HepG2 (cell line): ENCODE results near the gene S100A11. TPM values are rescaled to one million over a fixed set of nuclear protein-coding genes. Genes with fewer than 3 reads are reported as not detected.

Experiments used
- CC2D1A ChIP-seq: sonication (generic); formaldehyde crosslinking; IDR thresholded peaks from 2 replicates; pipeline ENCODE4 v1.8.1; 2023; ENCODE audit warnings: mild to moderate bottlenecking, missing genetic modification reagents
- DBP ChIP-seq: sonication (generic); formaldehyde crosslinking; IDR thresholded peaks from 2 replicates; pipeline ENCODE4 v1.4.0; 2020; ENCODE audit warnings: missing genetic modification reagents; ENCODE audit errors: not compliant biosample characterization
- DNMT1 ChIP-seq: sonication (generic); formaldehyde crosslinking; IDR thresholded peaks from 2 replicates; pipeline ENCODE4 v1.5.1; 2020; ENCODE audit warnings: mild to moderate bottlenecking, missing genetic modification reagents
- EEA1 ChIP-seq: sonication (generic); formaldehyde crosslinking; IDR thresholded peaks from 2 replicates; pipeline ENCODE4 v1.5.1; 2020; ENCODE audit warnings: mild to moderate bottlenecking, missing genetic modification reagents, borderline replicate concordance
- HNRNPH1 ChIP-seq: fragments of 200-400 bp; formaldehyde crosslinking; optimal IDR thresholded peaks from 2 replicates; pipeline ENCODE3; 2017; ENCODE audit warnings: mild to moderate bottlenecking, low read depth, low read length
- HOXA5 ChIP-seq: sonication (generic); formaldehyde crosslinking; IDR thresholded peaks from 2 replicates; pipeline ENCODE4 v1.4.0; 2020; ENCODE audit warnings: missing genetic modification reagents
- KAT7 ChIP-seq: IDR thresholded peaks from 2 replicates; pipeline ENCODE4 v1.6.1; 2018; ENCODE audit warnings: borderline replicate concordance, missing compliant biosample characterization
- MAX ChIP-seq: IDR thresholded peaks from 2 replicates; pipeline ENCODE4 v1.6.1; 2012; ENCODE audit warnings: inconsistent platforms
- MXD1 ChIP-seq: sonication (generic); formaldehyde crosslinking; IDR thresholded peaks from 2 replicates; pipeline ENCODE4 v1.4.0; 2020; ENCODE audit warnings: mild to moderate bottlenecking, missing genetic modification reagents
- MZF1 ChIP-seq: sonication (generic); formaldehyde crosslinking; IDR thresholded peaks from 2 replicates; pipeline ENCODE4 v1.8.1; 2023; ENCODE audit warnings: mild to moderate bottlenecking, missing genetic modification reagents, borderline replicate concordance
- NR2F6 ChIP-seq, 2 experiments: IDR thresholded peaks; 2 replicates each; pipeline ENCODE4 v1.6.1; 2016; ENCODE audit warnings: antibody characterized with exemption in 1 of 2, mild to moderate bottlenecking in 1 of 2
- PBX2 ChIP-seq: IDR thresholded peaks from 2 replicates; pipeline ENCODE4 v1.6.1; 2016; ENCODE audit warnings: control low read depth
- PHF20 ChIP-seq: sonication (generic); formaldehyde crosslinking; IDR thresholded peaks from 2 replicates; pipeline ENCODE4 v1.5.0; 2020; ENCODE audit warnings: mild to moderate bottlenecking, missing genetic modification reagents
- RBM22 ChIP-seq: fragments of 200-400 bp; formaldehyde crosslinking; optimal IDR thresholded peaks from 2 replicates; pipeline ENCODE3; 2017; ENCODE audit warnings: mild to moderate bottlenecking, low read length, moderate library complexity
- RFX3 ChIP-seq: IDR thresholded peaks from 2 replicates; pipeline ENCODE4 v1.6.1; 2016; ENCODE audit warnings: missing biosample characterization, missing genetic modification reagents
- SMAD3 ChIP-seq: sonication (generic); formaldehyde crosslinking; IDR thresholded peaks from 2 replicates; pipeline ENCODE4 v1.4.0; 2020; ENCODE audit warnings: missing genetic modification reagents
- SNAPC4 ChIP-seq: sonication (generic); formaldehyde crosslinking; IDR thresholded peaks from 2 replicates; pipeline ENCODE4 v1.4.0; 2020; ENCODE audit warnings: mild to moderate bottlenecking, missing genetic modification reagents
- TBL1XR1 ChIP-seq: fragments of 150-350 bp; IDR thresholded peaks from 2 replicates; pipeline ENCODE4 v1.6.1; 2014; ENCODE audit warnings: borderline replicate concordance, low read length; ENCODE audit not compliant: partially characterized antibody
- ZFP1 ChIP-seq: IDR thresholded peaks from 2 replicates; pipeline ENCODE4 v1.6.1; 2016
- ZNF143 ChIP-seq: sonication (generic); formaldehyde crosslinking; IDR thresholded peaks from 2 replicates; pipeline ENCODE4 v1.4.0; 2020; ENCODE audit warnings: missing genetic modification reagents
- ZNF354B ChIP-seq: sonication (generic); formaldehyde crosslinking; IDR thresholded peaks from 2 replicates; pipeline ENCODE4 v1.8.0; 2022; ENCODE audit warnings: mild to moderate bottlenecking, missing genetic modification reagents
- ZNF546 ChIP-seq: sonication (generic); formaldehyde crosslinking; conservative IDR thresholded peaks from 2 replicates; pipeline ENCODE4 v1.8.1; 2023; ENCODE audit warnings: mild to moderate bottlenecking, missing genetic modification reagents
- ZNF557 ChIP-seq: sonication (generic); formaldehyde crosslinking; IDR thresholded peaks from 2 replicates; pipeline ENCODE4 v1.4.0; 2020; ENCODE audit warnings: missing genetic modification reagents
- ZNF713 ChIP-seq: sonication (generic); formaldehyde crosslinking; IDR thresholded peaks from 2 replicates; pipeline ENCODE4 v1.4.0; 2020; ENCODE audit warnings: mild to moderate bottlenecking, missing genetic modification reagents
- ZSCAN21 ChIP-seq: sonication (generic); formaldehyde crosslinking; IDR thresholded peaks from 2 replicates; pipeline ENCODE4 v1.8.0; 2022; ENCODE audit warnings: mild to moderate bottlenecking, missing genetic modification reagents, moderate library complexity, borderline replicate concordance
- polyA plus RNA-seq, 8 experiments: library from polyadenylated mRNA; depleted of rRNA in 3 of 8; stranded (reverse) in 7 of 8; unstranded in 1 of 8; fragments of >200 nt; fragmentation: Illumina TruSeq in 4 of 8; extraction: Trizol in 4 of 8; gene quantifications; 2 replicates each; pipeline versions ENCODE4 v1.2.1 to v1.2.3, GENCODE V29; 2011 to 2016; ENCODE audit warnings: low read depth in 4 of 8, missing spikeins in 1 of 8, mixed read lengths in 1 of 8; ENCODE audit not compliant: insufficient read depth in 1 of 8
- total RNA-seq, 5 experiments: library from RNA; depleted of rRNA; stranded (reverse); fragments of >200 nt; fragmentation: Illumina TruSeq; extraction: Trizol; gene quantifications; 2 replicates each; pipeline ENCODE4 v1.2.3, GENCODE V29; 2016; ENCODE audit warnings: low read depth in 1 of 5

The S100A11 gene
- total and polyA plus RNA-seq, 2 of the 13 experiments (the other 11 are each of a cell fraction or from before 2014, with no cell fraction given), result 6.6 to 34.4 TPM

- TF ChIP-seq SNAPC4 (CRISPR knock-in tag) (no peak), ZSCAN21 (CRISPR knock-in tag) (no peak), PHF20 (CRISPR knock-in tag) (no peak), CC2D1A (CRISPR knock-in tag) (no peak), ZNF713 (CRISPR knock-in tag) (no peak), NR2F6 (IDR thresholded peaks at IDR 0.05) (no peak), NR2F6 (CRISPR knock-in tag; IDR thresholded peaks at IDR 0.05) (no peak), SMAD3 (CRISPR knock-in tag) (no peak), RFX3 (CRISPR knock-in tag) (no peak), DNMT1 (CRISPR knock-in tag) (no peak), HOXA5 (no peak), ZNF557 (CRISPR knock-in tag) (no peak), ZFP1 (no peak), ZNF546 (CRISPR knock-in tag) (peak; percentile 52; the same call in 1 of the 2 replicates), MZF1 (no peak), MAX (peak; percentile 15; the same call in 1 of the 2 replicates), DBP (no peak), HNRNPH1 (no peak), TBL1XR1 (no peak), ZNF354B (CRISPR knock-in tag) (no peak), KAT7 (no peak), ZNF143 (CRISPR knock-in tag) (no peak), PBX2 (CRISPR knock-in tag) (no peak), EEA1 (CRISPR knock-in tag) (peak; percentile 50; the same call in 1 of the 2 replicates), MXD1 (CRISPR knock-in tag) (no peak), RBM22 (no peak)
Observed at GRCh38 chr1:151993084-151993733, 43.6 kb downstream of the S100A11 start (continued).
